ENCODE results near the gene MYO15A. TPM values are rescaled to one million over a fixed set of nuclear protein-coding genes. Genes with fewer than 3 reads are reported as not detected.

MYO15A gene
- total RNA-seq, 1 experiment from 2014 or later = 0.28 TPM

GRCh38 chr17:18139092-18139491, 30.5 kb downstream of the MYO15A start:
- no peak overlapping the region for H3K27ac ChIP-seq (ENCODE audit: low read depth, low read length, poor library complexity, severe bottlenecking)

DNA sequence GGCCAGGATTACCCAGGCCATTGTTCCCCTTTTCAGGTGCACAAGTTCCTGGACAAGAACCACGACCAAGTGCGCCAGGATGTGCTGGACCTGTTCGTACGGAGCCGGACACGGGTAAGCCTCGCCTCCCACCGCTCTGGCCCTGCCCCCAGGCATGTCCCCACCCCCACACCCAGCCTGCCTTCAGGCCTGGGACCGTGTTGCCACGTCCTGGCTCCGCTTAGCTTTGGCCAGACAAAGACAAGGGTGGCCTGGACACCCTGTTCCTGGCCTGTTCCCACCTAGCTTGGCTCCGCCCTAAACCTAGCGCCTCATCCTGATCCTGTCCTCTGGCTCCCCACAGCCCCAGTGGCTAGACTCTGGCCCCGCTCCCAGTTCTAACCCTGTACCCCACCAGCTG, 30.9 kb downstream of the MYO15A start:
- no TSS peak for BruUV-seq (replicated peaks)
- CTCF ChIA-PET = no interaction called here
- no peak for DNase-seq (ENCODE audit: low spot score)

More at GRCh38 chr17:18139092-18139491, 30.5 kb downstream of the MYO15A start:
- Histone ChIP-seq H3K9me3 (ENCODE audit: low read depth, low read length, poor library complexity, severe bottlenecking) (no peaks in the 10 kb centered on the region), H3K27me3 (replicated peaks; ENCODE audit: insufficient read depth, low read depth, low read length, poor library complexity) (no peaks in the 10 kb centered on the region), H3K4me1 (ENCODE audit: insufficient read depth, low read length, poor library complexity, severe bottlenecking) (no peaks in the 10 kb centered on the region), H3K4me3 (ENCODE audit: low read depth, low read length, poor library complexity, severe bottlenecking) (no peak overlapping the region), H3K36me3 (ENCODE audit: insufficient read depth, low read length, poor library complexity, severe bottlenecking) (no peaks in the 10 kb centered on the region)
- intact Hi-C loops (cut with micrococcal nuclease; ENCODE audit: unreplicated experiment) = no loop called here
- no TSS peak for BruUV-seq (replicated peaks)
- ChIA-PET CTCF (no interaction called here), POLR2A (ENCODE audit: low non-redundant PET) (no interaction called here)
- TF ChIP-seq, protein P1, sequence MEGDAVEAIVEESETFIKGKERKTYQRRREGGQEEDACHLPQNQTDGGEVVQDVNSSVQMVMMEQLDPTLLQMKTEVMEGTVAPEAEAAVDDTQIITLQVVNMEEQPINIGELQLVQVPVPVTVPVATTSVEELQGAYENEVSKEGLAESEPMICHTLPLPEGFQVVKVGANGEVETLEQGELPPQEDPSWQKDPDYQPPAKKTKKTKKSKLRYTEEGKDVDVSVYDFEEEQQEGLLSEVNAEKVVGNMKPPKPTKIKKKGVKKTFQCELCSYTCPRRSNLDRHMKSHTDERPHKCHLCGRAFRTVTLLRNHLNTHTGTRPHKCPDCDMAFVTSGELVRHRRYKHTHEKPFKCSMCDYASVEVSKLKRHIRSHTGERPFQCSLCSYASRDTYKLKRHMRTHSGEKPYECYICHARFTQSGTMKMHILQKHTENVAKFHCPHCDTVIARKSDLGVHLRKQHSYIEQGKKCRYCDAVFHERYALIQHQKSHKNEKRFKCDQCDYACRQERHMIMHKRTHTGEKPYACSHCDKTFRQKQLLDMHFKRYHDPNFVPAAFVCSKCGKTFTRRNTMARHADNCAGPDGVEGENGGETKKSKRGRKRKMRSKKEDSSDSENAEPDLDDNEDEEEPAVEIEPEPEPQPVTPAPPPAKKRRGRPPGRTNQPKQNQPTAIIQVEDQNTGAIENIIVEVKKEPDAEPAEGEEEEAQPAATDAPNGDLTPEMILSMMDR (conservative IDR thresholded peaks at IDR 0.05; ENCODE audit: low read depth, low read length) = no peak
- TF ChIP-seq EZH2 (IDR thresholded peaks at IDR 0.05; ENCODE audit: borderline replicate concordance, low read depth, low read length, poor library complexity, severe bottlenecking) = no peak
- DNase-seq (ENCODE audit: low spot score) = no peak

GRCh38 chr17:18139949-18140348, 31.4 kb downstream of the MYO15A start:
- no peak for DNase-seq (ENCODE audit: low spot score)
- CTCF ChIA-PET = interaction anchor here (0.6 to 1.6 kb wide), 3 partner anchors 79 to 253 kb away, joined by 3 to 5 read pairs (median 3); no protein-coding TSS in a partner anchor
- intact Hi-C loops (cut with micrococcal nuclease; ENCODE audit: unreplicated experiment) = no loop called here
- Histone ChIP-seq H3K4me1 (ENCODE audit: insufficient read depth, low read length, poor library complexity, severe bottlenecking) (no peaks in the 10 kb centered on the region), H3K27ac (ENCODE audit: low read depth, low read length, poor library complexity, severe bottlenecking) (no peak overlapping the region), H3K36me3 (ENCODE audit: insufficient read depth, low read length, poor library complexity, severe bottlenecking) (no peaks in the 10 kb centered on the region), H3K27me3 (replicated peaks; ENCODE audit: insufficient read depth, low read depth, low read length, poor library complexity) (no peaks in the 10 kb centered on the region), H3K9me3 (ENCODE audit: low read depth, low read length, poor library complexity, severe bottlenecking) (no peaks in the 10 kb centered on the region), H3K4me3 (ENCODE audit: low read depth, low read length, poor library complexity, severe bottlenecking) (no peak overlapping the region)
- TF ChIP-seq, protein P1 (conservative IDR thresholded peaks at IDR 0.05; ENCODE audit: low read depth, low read length) = no peak
- TF ChIP-seq EZH2 (IDR thresholded peaks at IDR 0.05; ENCODE audit: borderline replicate concordance, low read depth, low read length, poor library complexity, severe bottlenecking) = no peak
- BruUV-seq (replicated peaks) = no TSS peak
- POLR2A ChIA-PET (ENCODE audit: low non-redundant PET) = no interaction called here

More for the DNA sequence above, 30.9 kb downstream of the MYO15A start:
- no peak overlapping the region for H3K4me3 ChIP-seq (ENCODE audit: low read depth, low read length, poor library complexity, severe bottlenecking)
- H3K9me3 ChIP-seq (ENCODE audit: low read depth, low read length, poor library complexity, severe bottlenecking) = no peaks in the 10 kb centered on the region
- H3K36me3 ChIP-seq (ENCODE audit: insufficient read depth, low read length, poor library complexity, severe bottlenecking) = no peaks in the 10 kb centered on the region
- POLR2A ChIA-PET (ENCODE audit: low non-redundant PET) = no interaction called here
- no peaks in the 10 kb centered on the region for H3K27me3 ChIP-seq (replicated peaks; ENCODE audit: insufficient read depth, low read depth, low read length, poor library complexity)
- no peak overlapping the region for H3K27ac ChIP-seq (ENCODE audit: low read depth, low read length, poor library complexity, severe bottlenecking)
- intact Hi-C loops (cut with micrococcal nuclease; ENCODE audit: unreplicated experiment) = no loop called here
- no peaks in the 10 kb centered on the region for H3K4me1 ChIP-seq (ENCODE audit: insufficient read depth, low read length, poor library complexity, severe bottlenecking)
- TF ChIP-seq EZH2 (IDR thresholded peaks at IDR 0.05; ENCODE audit: borderline replicate concordance, low read depth, low read length, poor library complexity, severe bottlenecking) = no peak
- TF ChIP-seq, protein P1 (conservative IDR thresholded peaks at IDR 0.05; ENCODE audit: low read depth, low read length) = no peak
